HG03045 (cell line): ENCODE measurements around the gene RHCG.

Source experiments
- ATAC-seq: cut with Tn5 transposase; IDR thresholded peaks from one replicate; pipeline ENCODE4 v1.9.1; 2021; ENCODE audit warnings: mild to moderate bottlenecking, moderate library complexity; ENCODE audit not compliant: unreplicated experiment

The RHCG gene

GRCh38 chr15:89496155-89497098 lies at the start of gene RHCG:
Gene RHCG, minus strand, starts transcription at chr15:89496583. Its CDS starts 39 bp downstream, at chr15:89496544.
- ATAC-seq: no peak

- no peak for ATAC-seq
Measured at GRCh38 chr15:89543389-89543788, 47.0 kb upstream of the RHCG start.

- ATAC-seq: no peak
Measured at GRCh38 chr15:89542369-89542768, 46.0 kb upstream of the RHCG start.

- no peak for ATAC-seq
Measured at GRCh38 chr15:89539027-89539426, 42.6 kb upstream of the RHCG start.

- no peak for ATAC-seq
Measured at GRCh38 chr15:89533861-89534544, 37.6 kb upstream of the RHCG start.

GRCh38 chr15:89531796-89532537 lies 35.6 kb upstream of the RHCG start:
- no peak for ATAC-seq

- ATAC-seq: no peak
Measured at GRCh38 chr15:89530976-89531375, 34.6 kb upstream of the RHCG start.

GRCh38 chr15:89528757-89529352 lies 32.5 kb upstream of the RHCG start:
- ATAC-seq: no peak

- no peak for ATAC-seq
Measured at GRCh38 chr15:89526601-89527441, 30.4 kb upstream of the RHCG start.

GRCh38 chr15:89526181-89526580 lies 29.8 kb upstream of the RHCG start:
- no peak for ATAC-seq

GRCh38 chr15:89524184-89524583 lies 27.8 kb upstream of the RHCG start:
- no peak for ATAC-seq

GRCh38 chr15:89523101-89523500 lies 26.7 kb upstream of the RHCG start:
- no peak for ATAC-seq

GRCh38 chr15:89521605-89522004 lies 25.2 kb upstream of the RHCG start:
- ATAC-seq: no peak

- ATAC-seq: no peak
Measured at GRCh38 chr15:89515477-89515876, 19.1 kb upstream of the RHCG start.

- ATAC-seq: no peak
Measured at GRCh38 chr15:89514596-89515406, 18.4 kb upstream of the RHCG start.

- no peak for ATAC-seq
Measured at GRCh38 chr15:89514186-89514585, 17.8 kb upstream of the RHCG start.

- no peak for ATAC-seq
Measured at GRCh38 chr15:89513284-89513683, 16.9 kb upstream of the RHCG start.

GRCh38 chr15:89512631-89513030 lies 16.2 kb upstream of the RHCG start:
- ATAC-seq: no peak

GRCh38 chr15:89506026-89506686 lies 9.8 kb upstream of the RHCG start:
- no peak for ATAC-seq
